ENCODE results near the gene C9orf40. TPM values are rescaled to one million over a fixed set of nuclear protein-coding genes. Genes with fewer than 3 reads are reported as not detected.

The C9orf40 gene
- total RNA-seq, 3 donors from 2014 or later (not counting 1 experiment from before 2014, with no cell fraction given) = 1.8 to 3.9 (median 3.6) TPM

- H3K4me3 Mint-ChIP-seq = no peak overlapping the region
- H3K27ac ChIP-seq (ENCODE audit: low read length) = no peak overlapping the region
- DNase-seq (no peak), ATAC-seq (no peak)
- H3K27me3 ChIP-seq (ENCODE audit: control insufficient read depth, insufficient read depth, low read length) = no peaks in the 10 kb centered on the region
- no peaks in the 10 kb centered on the region for H3K36me3 Mint-ChIP-seq
- H3K9me3 Mint-ChIP-seq = no peaks in the 10 kb centered on the region
- intact Hi-C loops (cut with micrococcal nuclease) = no loop called here
- no peak overlapping the region for H3K4me3 ChIP-seq (ENCODE audit: low read length)
- peaks cover 6 to 17% of the 10 kb centered on the region in 2 donors for H3K4me1 Mint-ChIP-seq
- no peaks in the 10 kb centered on the region for H3K27me3 Mint-ChIP-seq (ENCODE audit: low read depth in 2 of 2)
- peaks cover 18% of the 10 kb centered on the region for H3K36me3 ChIP-seq (ENCODE audit: control insufficient read depth, insufficient read depth, low read length)
- H3K9me3 ChIP-seq (ENCODE audit: control insufficient read depth, insufficient read depth, low read length) = no peaks in the 10 kb centered on the region
- H3K4me1 ChIP-seq (ENCODE audit: control insufficient read depth, insufficient read depth, low read length) = no peaks in the 10 kb centered on the region
- H3K27ac Mint-ChIP-seq = no peak overlapping the region
- no peak for TF ChIP-seq CTCF (IDR thresholded peaks at IDR 0.05)
Observed at GRCh38 chr9:74985041-74985440, 32.3 kb upstream of the C9orf40 start.

GRCh38 chr9:74983709-74984108 is 31.0 kb upstream of the C9orf40 start:
- H3K4me3 ChIP-seq (ENCODE audit: low read length) = no peak overlapping the region
- no peaks in the 10 kb centered on the region for H3K27me3 ChIP-seq (ENCODE audit: control insufficient read depth, insufficient read depth, low read length)
- H3K27me3 Mint-ChIP-seq (ENCODE audit: low read depth in 2 of 2) = no peaks in the 10 kb centered on the region
- H3K9me3 Mint-ChIP-seq = no peaks in the 10 kb centered on the region
- TF ChIP-seq CTCF (IDR thresholded peaks at IDR 0.05) = no peak
- H3K4me1 Mint-ChIP-seq = peaks cover 6 to 17% of the 10 kb centered on the region in 2 donors
- peaks cover 18% of the 10 kb centered on the region for H3K36me3 ChIP-seq (ENCODE audit: control insufficient read depth, insufficient read depth, low read length)
- 100% methylated on average over 1 of the region's 1 CpG for WGBS (ENCODE audit: insufficient coverage)
- no peaks in the 10 kb centered on the region for H3K9me3 ChIP-seq (ENCODE audit: control insufficient read depth, insufficient read depth, low read length)
- no peaks in the 10 kb centered on the region for H3K36me3 Mint-ChIP-seq
- DNase-seq = no peak
- H3K4me1 ChIP-seq (ENCODE audit: control insufficient read depth, insufficient read depth, low read length) = no peaks in the 10 kb centered on the region
- intact Hi-C loops (cut with micrococcal nuclease) = no loop called here
- no peak overlapping the region for H3K27ac ChIP-seq (ENCODE audit: low read length)
- no peak overlapping the region for H3K4me3 Mint-ChIP-seq
- no peak overlapping the region for H3K27ac Mint-ChIP-seq
- no peak for ATAC-seq

GRCh38 chr9:74979844-74980243 is 27.1 kb upstream of the C9orf40 start:
- DNase-seq (no peak), ATAC-seq (no peak)
- WGBS (ENCODE audit: insufficient coverage) = 96% methylated on average over 3 of the region's 4 CpGs
- no peak for TF ChIP-seq CTCF (IDR thresholded peaks at IDR 0.05)
- no peak overlapping the region for H3K4me3 ChIP-seq (ENCODE audit: low read length)
- H3K27me3 ChIP-seq (ENCODE audit: control insufficient read depth, insufficient read depth, low read length) = no peaks in the 10 kb centered on the region
- Mint-ChIP-seq H3K4me1 (peaks cover 0 to 1% of the 10 kb centered on the region in 2 donors), H3K4me3 (no peak overlapping the region), H3K9me3 (no peaks in the 10 kb centered on the region), H3K27me3 (ENCODE audit: low read depth in 2 of 2) (no peaks in the 10 kb centered on the region), H3K36me3 (no peaks in the 10 kb centered on the region), H3K27ac (no peak overlapping the region)
- no peak overlapping the region for H3K27ac ChIP-seq (ENCODE audit: low read length)
- no peaks in the 10 kb centered on the region for H3K9me3 ChIP-seq (ENCODE audit: control insufficient read depth, insufficient read depth, low read length)
- no peaks in the 10 kb centered on the region for H3K4me1 ChIP-seq (ENCODE audit: control insufficient read depth, insufficient read depth, low read length)
- H3K36me3 ChIP-seq (ENCODE audit: control insufficient read depth, insufficient read depth, low read length) = peaks cover 10% of the 10 kb centered on the region
- intact Hi-C loops (cut with micrococcal nuclease) = no loop called here

- H3K4me1 Mint-ChIP-seq = peaks cover 0 to 10% of the 10 kb centered on the region in 2 donors
- H3K4me3 Mint-ChIP-seq = no peak overlapping the region
- 98% methylated on average over 4 of the region's 4 CpGs for WGBS (ENCODE audit: insufficient coverage)
- no peaks in the 10 kb centered on the region for H3K9me3 ChIP-seq (ENCODE audit: control insufficient read depth, insufficient read depth, low read length)
- DNase-seq (no peak), ATAC-seq (no peak)
- no peak overlapping the region for H3K27ac ChIP-seq (ENCODE audit: low read length)
- intact Hi-C loops (cut with micrococcal nuclease) = no loop called here
- TF ChIP-seq CTCF (IDR thresholded peaks at IDR 0.05) = no peak
- H3K27ac Mint-ChIP-seq = no peak overlapping the region
- H3K4me3 ChIP-seq (ENCODE audit: low read length) = no peak overlapping the region
- H3K36me3 Mint-ChIP-seq = no peaks in the 10 kb centered on the region
- H3K4me1 ChIP-seq (ENCODE audit: control insufficient read depth, insufficient read depth, low read length) = no peaks in the 10 kb centered on the region
- no peaks in the 10 kb centered on the region for H3K27me3 ChIP-seq (ENCODE audit: control insufficient read depth, insufficient read depth, low read length)
- H3K27me3 Mint-ChIP-seq (ENCODE audit: low read depth in 2 of 2) = no peaks in the 10 kb centered on the region
- no peaks in the 10 kb centered on the region for H3K36me3 ChIP-seq (ENCODE audit: control insufficient read depth, insufficient read depth, low read length)
- no peaks in the 10 kb centered on the region for H3K9me3 Mint-ChIP-seq
Observed at GRCh38 chr9:74977287-74977686, 24.6 kb upstream of the C9orf40 start.

Data from natural killer cell (primary cell).